ENCODE data around the gene CRX. TPM values are rescaled to one million over a fixed set of nuclear protein-coding genes. Genes with fewer than 3 reads are reported as not detected.
"Not testable (repeated sequence)": the region's sequence is repeated elsewhere in the genome, so short reads cannot be mapped to it uniquely, and the experiment has no call there.

Gene CRX
- total RNA-seq, 1 donor from 2014 or later: not detected

- TF ChIP-seq CTCF (IDR thresholded peaks at IDR 0.05; ENCODE audit: insufficient read depth, low read length, poor library complexity, severe bottlenecking): no peak
- peak overlapping the region; percentile 88 for H3K4me3 ChIP-seq (ENCODE audit: low read depth, low read length)
- no peaks in the 10 kb centered on the region for H3K27me3 ChIP-seq (ENCODE audit: control insufficient read depth, insufficient read depth, low read length)
- H3K36me3 ChIP-seq (ENCODE audit: control insufficient read depth, insufficient read depth, low read length): peaks cover 2% of the 10 kb centered on the region
- no peak for DNase-seq (ENCODE audit: low read depth)
Observed at GRCh38 chr19:47779524-47780214, 42.1 kb upstream of the CRX start.

GRCh38 chr19:47780215-47780551, 41.6 kb upstream of the CRX start:
- Histone ChIP-seq H3K36me3 (ENCODE audit: control insufficient read depth, insufficient read depth, low read length) (peaks cover 2% of the 10 kb centered on the region), H3K27me3 (ENCODE audit: control insufficient read depth, insufficient read depth, low read length) (no peaks in the 10 kb centered on the region), H3K4me3 (ENCODE audit: low read depth, low read length) (no peak overlapping the region)
- DNase-seq (ENCODE audit: low read depth): no peak
- no peak for TF ChIP-seq CTCF (IDR thresholded peaks at IDR 0.05; ENCODE audit: insufficient read depth, low read length, poor library complexity, severe bottlenecking)

- H3K36me3 ChIP-seq (ENCODE audit: control insufficient read depth, insufficient read depth, low read length): peaks cover 2% of the 10 kb centered on the region
- H3K4me3 ChIP-seq (ENCODE audit: low read depth, low read length): no peak overlapping the region
- TF ChIP-seq CTCF (IDR thresholded peaks at IDR 0.05; ENCODE audit: insufficient read depth, low read length, poor library complexity, severe bottlenecking): no peak
- no peak for DNase-seq (ENCODE audit: low read depth)
- H3K27me3 ChIP-seq (ENCODE audit: control insufficient read depth, insufficient read depth, low read length): no peaks in the 10 kb centered on the region
Observed at GRCh38 chr19:47781590-47782262, 40.0 kb upstream of the CRX start.

- Histone ChIP-seq H3K4me3 (ENCODE audit: low read depth, low read length) (no peak overlapping the region), H3K27me3 (ENCODE audit: control insufficient read depth, insufficient read depth, low read length) (no peaks in the 10 kb centered on the region), H3K36me3 (ENCODE audit: control insufficient read depth, insufficient read depth, low read length) (peaks cover 2% of the 10 kb centered on the region)
- no peak for TF ChIP-seq CTCF (IDR thresholded peaks at IDR 0.05; ENCODE audit: insufficient read depth, low read length, poor library complexity, severe bottlenecking)
- no peak for DNase-seq (ENCODE audit: low read depth)
Observed at GRCh38 chr19:47786566-47786965, 35.2 kb upstream of the CRX start.

GRCh38 chr19:47787307-47787706, 34.4 kb upstream of the CRX start:
- not testable (repeated sequence) for H3K4me3 ChIP-seq (ENCODE audit: low read depth, low read length); H3K36me3 ChIP-seq (ENCODE audit: control insufficient read depth, insufficient read depth, low read length); DNase-seq (ENCODE audit: low read depth); H3K27me3 ChIP-seq (ENCODE audit: control insufficient read depth, insufficient read depth, low read length)

- not testable (repeated sequence) for DNase-seq (ENCODE audit: low read depth); H3K4me3 ChIP-seq (ENCODE audit: low read depth, low read length); H3K27me3 ChIP-seq (ENCODE audit: control insufficient read depth, insufficient read depth, low read length); H3K36me3 ChIP-seq (ENCODE audit: control insufficient read depth, insufficient read depth, low read length)
Observed at GRCh38 chr19:47789811-47790210, 31.9 kb upstream of the CRX start.

GRCh38 chr19:47790398-47790814, 31.3 kb upstream of the CRX start:
- DNase-seq (ENCODE audit: low read depth): no peak
- TF ChIP-seq CTCF (IDR thresholded peaks at IDR 0.05; ENCODE audit: insufficient read depth, low read length, poor library complexity, severe bottlenecking): peak; percentile 93

More at GRCh38 chr19:47790398-47790814, 31.3 kb upstream of the CRX start:
- Histone ChIP-seq H3K36me3 (ENCODE audit: control insufficient read depth, insufficient read depth, low read length) (no peaks in the 10 kb centered on the region), H3K4me3 (ENCODE audit: low read depth, low read length) (no peak overlapping the region), H3K27me3 (ENCODE audit: control insufficient read depth, insufficient read depth, low read length) (no peaks in the 10 kb centered on the region)

All from kidney epithelial cell (primary cell).